Smooth muscle cell (in vitro differentiated cells): Measurements from ENCODE around the gene TRPV6. TPM values are rescaled to one million over a fixed set of nuclear protein-coding genes. Genes with fewer than 3 reads are reported as not detected.

Experiments used
- DNase-seq: peaks from one replicate; lab custom pipeline; 2025; ENCODE audit not compliant: unreplicated experiment; lab: John Stamatoyannopoulos, UW
- H2AFZ ChIP-seq: fragments of 200-600 bp; sonication (generic); 2 replicates; pipeline ENCODE4 v1.6.0; 2016; ENCODE audit warnings: antibody characterized with exemption, low read depth, mild to moderate bottlenecking
- H3F3A ChIP-seq: fragments of 200-600 bp; sonication (generic); 2 replicates; pipeline ENCODE4 v1.6.0; 2017; ENCODE audit warnings: antibody characterized with exemption, low read depth
- H3K27ac ChIP-seq: fragments of 200-600 bp; sonication (generic); 2 replicates; pipeline ENCODE4 v1.5.1; 2016; ENCODE audit warnings: low read depth, mild to moderate bottlenecking
- H3K27me3 ChIP-seq: fragments of 200-600 bp; sonication (generic); 2 replicates; pipeline ENCODE4 v1.6.1; 2016; ENCODE audit warnings: low read depth, mild to moderate bottlenecking
- H3K36me3 ChIP-seq: fragments of 200-600 bp; sonication (generic); 2 replicates; pipeline ENCODE4 v1.5.1; 2016; ENCODE audit warnings: low read depth
- H3K4me1 ChIP-seq: fragments of 200-600 bp; sonication (generic); 2 replicates; pipeline ENCODE4 v1.5.1; 2016; ENCODE audit warnings: low read depth
- H3K4me2 ChIP-seq: fragments of 200-600 bp; sonication (generic); 2 replicates; pipeline ENCODE4 v1.6.0; 2016; ENCODE audit warnings: mild to moderate bottlenecking
- H3K4me3 ChIP-seq: fragments of 200-600 bp; sonication (generic); 2 replicates; pipeline ENCODE4 v1.5.1; 2016; ENCODE audit warnings: mild to moderate bottlenecking
- H3K79me2 ChIP-seq: fragments of 200-600 bp; sonication (generic); 2 replicates; pipeline ENCODE4 v1.6.0; 2016; ENCODE audit warnings: low read depth, mild to moderate bottlenecking
- H3K9ac ChIP-seq: fragments of 200-600 bp; sonication (generic); 2 replicates; pipeline ENCODE4 v1.6.0; 2016; ENCODE audit warnings: low read depth
- H3K9me3 ChIP-seq: fragments of 200-600 bp; sonication (generic); replicated peaks from 2 replicates; pipeline ENCODE4 v1.5.1; 2016; ENCODE audit warnings: low read depth
- H4K20me1 ChIP-seq: fragments of 200-600 bp; sonication (generic); 2 replicates; pipeline ENCODE4 v1.6.0; 2016; ENCODE audit warnings: low read depth
- WGBS: methylation state at CpG from one replicate; pipeline ENCODE4 v1.1.7; 2016; ENCODE audit warnings: low lambda C conversion rate; 5-methylcytosine and 5-hydroxymethylcytosine counted together
- polyA plus RNA-seq: library from polyadenylated mRNA; unstranded; fragments of >200 nt; fragmentation: Nextera tagmentation; extraction: Ambion mirVana; gene quantifications from 2 replicates; pipeline ENCODE4 v1.2.1, GENCODE V29; 2016
- total RNA-seq: library from RNA; depleted of rRNA; stranded (reverse); fragments of >200 nt; gene quantifications from 2 replicates; pipeline ENCODE4 v1.2.3, GENCODE V29; 2014
- TF ChIP-seq, protein P1 (sequence below): fragments of 200-600 bp; sonication (generic); IDR thresholded peaks from 2 replicates; pipeline ENCODE4 v1.5.1; 2017; ENCODE audit warnings: borderline replicate concordance, mild to moderate bottlenecking, antibody characterized with exemption; ENCODE audit not compliant: insufficient read depth, poor library complexity, severe bottlenecking

The TRPV6 gene
- total and polyA plus RNA-seq, 2 experiments from 2014 or later = 0.17 TPM; not detected in 1

DNA sequence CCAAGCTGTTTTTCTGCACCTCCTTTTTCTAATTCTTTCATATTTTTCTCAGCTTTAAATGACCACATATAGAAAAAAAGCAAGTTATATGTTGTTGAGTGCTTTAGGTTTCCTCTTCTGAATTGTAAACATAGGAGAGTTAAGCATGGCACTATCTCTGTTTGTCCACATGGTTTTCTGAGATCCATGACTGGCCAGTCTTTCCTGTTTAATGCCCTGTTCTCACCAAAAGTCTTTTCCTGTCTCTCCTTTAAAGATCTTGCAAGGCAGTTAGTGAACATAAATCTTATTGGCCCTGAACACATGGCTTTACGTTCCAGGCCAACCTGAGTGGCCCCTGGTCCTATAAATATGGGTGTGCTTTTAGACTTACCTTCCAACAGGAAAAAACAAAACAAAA lies 28.6 kb upstream of the TRPV6 start:
- H3K27me3 ChIP-seq = peaks cover 13% of the 10 kb centered on the region
- no peaks in the 10 kb centered on the region for H3K9me3 ChIP-seq
- H3K27ac ChIP-seq = no peak overlapping the region
- DNase-seq = no peak
- H3F3A ChIP-seq = no peaks in the 10 kb centered on the region
- WGBS = 45% methylated on average over 1 of the region's 1 CpG
- H3K9ac ChIP-seq = no peak overlapping the region
- TF ChIP-seq, protein P1, sequence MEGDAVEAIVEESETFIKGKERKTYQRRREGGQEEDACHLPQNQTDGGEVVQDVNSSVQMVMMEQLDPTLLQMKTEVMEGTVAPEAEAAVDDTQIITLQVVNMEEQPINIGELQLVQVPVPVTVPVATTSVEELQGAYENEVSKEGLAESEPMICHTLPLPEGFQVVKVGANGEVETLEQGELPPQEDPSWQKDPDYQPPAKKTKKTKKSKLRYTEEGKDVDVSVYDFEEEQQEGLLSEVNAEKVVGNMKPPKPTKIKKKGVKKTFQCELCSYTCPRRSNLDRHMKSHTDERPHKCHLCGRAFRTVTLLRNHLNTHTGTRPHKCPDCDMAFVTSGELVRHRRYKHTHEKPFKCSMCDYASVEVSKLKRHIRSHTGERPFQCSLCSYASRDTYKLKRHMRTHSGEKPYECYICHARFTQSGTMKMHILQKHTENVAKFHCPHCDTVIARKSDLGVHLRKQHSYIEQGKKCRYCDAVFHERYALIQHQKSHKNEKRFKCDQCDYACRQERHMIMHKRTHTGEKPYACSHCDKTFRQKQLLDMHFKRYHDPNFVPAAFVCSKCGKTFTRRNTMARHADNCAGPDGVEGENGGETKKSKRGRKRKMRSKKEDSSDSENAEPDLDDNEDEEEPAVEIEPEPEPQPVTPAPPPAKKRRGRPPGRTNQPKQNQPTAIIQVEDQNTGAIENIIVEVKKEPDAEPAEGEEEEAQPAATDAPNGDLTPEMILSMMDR = no peak
- H3K4me2 ChIP-seq = no peak overlapping the region
- H3K36me3 ChIP-seq = no peaks in the 10 kb centered on the region
- H3K4me1 ChIP-seq = no peaks in the 10 kb centered on the region
- no peak overlapping the region for H3K4me3 ChIP-seq
- H2AFZ ChIP-seq = no peak overlapping the region
- no peaks in the 10 kb centered on the region for H3K79me2 ChIP-seq
- no peaks in the 10 kb centered on the region for H4K20me1 ChIP-seq

DNA sequence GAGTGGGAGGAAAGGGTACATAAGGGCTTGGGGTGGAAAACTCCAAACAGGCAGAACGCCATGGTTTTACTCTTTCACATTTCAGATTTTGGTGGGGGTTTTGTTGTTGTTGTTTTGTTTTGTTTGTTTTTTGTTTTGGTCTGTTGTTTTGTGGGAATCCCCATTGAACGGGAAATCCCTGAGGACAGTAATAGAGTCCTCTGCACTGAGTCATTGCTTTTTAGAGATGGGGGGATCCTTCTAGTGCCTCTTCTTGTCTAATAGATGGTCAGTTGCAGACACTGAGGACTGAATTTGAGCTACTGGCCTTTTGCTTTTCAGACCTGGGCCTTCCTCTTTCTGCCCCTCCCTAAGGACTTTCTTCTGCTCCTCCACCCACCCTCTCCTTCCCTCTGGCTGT lies 28.0 kb upstream of the TRPV6 start:
- Histone ChIP-seq H3F3A (no peaks in the 10 kb centered on the region), H4K20me1 (no peaks in the 10 kb centered on the region), H2AFZ (no peak overlapping the region), H3K9me3 (no peaks in the 10 kb centered on the region), H3K4me2 (no peak overlapping the region), H3K27ac (no peak overlapping the region), H3K36me3 (no peaks in the 10 kb centered on the region), H3K4me1 (no peaks in the 10 kb centered on the region), H3K79me2 (no peaks in the 10 kb centered on the region), H3K4me3 (no peak overlapping the region), H3K27me3 (peaks cover 13% of the 10 kb centered on the region), H3K9ac (no peak overlapping the region)
- WGBS = 89% methylated on average over 2 of the region's 2 CpGs
- DNase-seq = no peak
- TF ChIP-seq, protein P1 = no peak

DNA sequence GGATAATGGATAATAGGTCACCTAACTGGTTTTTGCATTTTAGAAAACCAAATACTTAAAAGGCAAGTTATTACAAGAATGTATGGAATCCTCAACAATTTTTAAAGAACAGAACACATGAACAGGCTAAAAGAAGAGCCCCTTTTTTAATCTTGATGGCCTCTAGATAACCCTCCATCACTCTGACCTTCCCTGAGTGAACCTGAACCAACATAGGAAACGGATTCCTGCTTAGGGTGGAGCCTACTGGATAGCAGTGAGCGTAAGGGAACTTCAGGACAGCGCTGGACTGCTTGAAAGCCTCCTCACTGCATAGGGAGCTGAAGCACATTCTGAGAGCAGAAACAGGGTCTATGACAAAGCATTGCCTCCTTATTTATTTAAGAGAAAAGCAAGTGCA lies 27.5 kb upstream of the TRPV6 start:
- Histone ChIP-seq H3F3A (no peaks in the 10 kb centered on the region), H3K4me1 (no peaks in the 10 kb centered on the region), H3K9me3 (no peaks in the 10 kb centered on the region), H3K79me2 (no peaks in the 10 kb centered on the region), H3K36me3 (no peaks in the 10 kb centered on the region), H4K20me1 (no peaks in the 10 kb centered on the region), H3K4me3 (no peak overlapping the region), H2AFZ (no peak overlapping the region), H3K27me3 (peaks cover 10% of the 10 kb centered on the region), H3K4me2 (no peak overlapping the region), H3K9ac (no peak overlapping the region), H3K27ac (no peak overlapping the region)
- TF ChIP-seq, protein P1 = no peak
- WGBS = 66% methylated on average over 3 of the region's 3 CpGs
- DNase-seq = no peak

DNA sequence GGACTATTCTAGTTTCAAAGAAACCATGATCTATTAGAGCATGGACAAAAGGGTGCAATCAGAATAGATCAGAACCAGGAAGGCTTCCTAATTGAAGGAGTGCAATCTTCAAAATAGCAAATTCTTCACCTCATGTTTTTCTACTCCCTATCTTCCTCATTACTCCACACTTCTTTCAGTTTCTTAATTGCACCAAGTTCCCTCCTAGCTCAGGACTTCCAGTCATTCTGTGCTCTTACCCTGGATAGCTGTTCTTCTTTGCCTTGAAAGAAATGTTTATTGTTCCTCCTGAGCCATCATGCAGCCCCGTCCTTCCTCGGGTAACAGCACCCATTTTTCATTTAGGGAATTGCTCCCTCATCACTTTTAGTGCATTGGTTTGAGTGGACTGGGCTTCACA lies 24.9 kb upstream of the TRPV6 start:
- no peak overlapping the region for H3K27ac ChIP-seq
- WGBS = 96% methylated on average over 2 of the region's 2 CpGs
- no peak overlapping the region for H3K9ac ChIP-seq
- TF ChIP-seq, protein P1 = no peak
- DNase-seq = no peak
- no peaks in the 10 kb centered on the region for H3K36me3 ChIP-seq
- H3K27me3 ChIP-seq = peaks cover 4% of the 10 kb centered on the region
- no peaks in the 10 kb centered on the region for H3F3A ChIP-seq
- no peak overlapping the region for H2AFZ ChIP-seq
- H3K79me2 ChIP-seq = no peaks in the 10 kb centered on the region
- no peaks in the 10 kb centered on the region for H3K4me1 ChIP-seq
- H3K4me3 ChIP-seq = no peak overlapping the region
- H4K20me1 ChIP-seq = no peaks in the 10 kb centered on the region
- no peak overlapping the region for H3K4me2 ChIP-seq
- H3K9me3 ChIP-seq = no peaks in the 10 kb centered on the region
